K562 (cell line): ENCODE data around the gene CLCN6. TPM values are rescaled to one million over a fixed set of nuclear protein-coding genes. Genes with fewer than 3 reads are reported as not detected.
A peak's percentile ranks its signal among the peaks of the same experiment; 100 is the strongest.

ENCODE experiments used
- ATF7 ChIP-seq: fragments of 450-650 bp; IDR thresholded peaks from 2 replicates; pipeline ENCODE4 v1.7.1; 2014; ENCODE audit warnings: mild to moderate bottlenecking, moderate library complexity
- KLF1 ChIP-seq: fragments of 450-650 bp; IDR thresholded peaks from 2 replicates; pipeline ENCODE4 v1.6.1; 2016; ENCODE audit warnings: missing genetic modification characterization, missing compliant biosample characterization
- ZBED1 ChIP-seq: IDR thresholded peaks from 2 replicates; pipeline ENCODE4 v1.6.1; 2014
- ZNF551 ChIP-seq: fragments of 250-450 bp; sonication (Bioruptor Pico); IDR thresholded peaks from 2 replicates; pipeline ENCODE4 v1.5.0; 2021; ENCODE audit warnings: mild to moderate bottlenecking, moderate library complexity
- polyA plus RNA-seq, 8 experiments: library from polyadenylated mRNA; depleted of rRNA in 4 of 8; stranded (reverse) in 5 of 8; unstranded in 3 of 8; fragments of >200 nt; fragmentation: Nextera tagmentation in 2 of 8; fragmentation: Illumina TruSeq in 1 of 8; extraction: Ambion mirVana in 2 of 8; extraction: Trizol in 1 of 8; gene quantifications; 2 replicates each; pipeline versions ENCODE4 v1.2.1 to v1.2.3, GENCODE V29; 2011 to 2014; ENCODE audit warnings: inconsistent platforms in 1 of 8, missing spikeins in 1 of 8
- total RNA-seq, 7 experiments: library from RNA; depleted of rRNA in 6 of 7; stranded (reverse); fragments of >200 nt in 6 of 7; fragmentation: Illumina TruSeq in 2 of 7; extraction: Trizol in 2 of 7; gene quantifications; 2 replicates each; pipeline versions ENCODE4 v1.2.1 to v1.2.3, GENCODE V29; 2011 to 2021; ENCODE audit warnings: low replicate concordance in 1 of 7
- TF ChIP-seq, protein P1 (sequence below), 2 experiments: fragments of 450-650 bp; formaldehyde crosslinking in 1 of 2; IDR thresholded peaks; 2 replicates each; pipeline versions ENCODE4 v1.4.0 to v1.6.1; 2014 to 2020; ENCODE audit warnings: mild to moderate bottlenecking in 2 of 2, borderline replicate concordance in 1 of 2, low read depth in 1 of 2
- TF ChIP-seq, protein P2 (sequence below): fragments of 450-650 bp; conservative IDR thresholded peaks from 2 replicates; pipeline ENCODE4 v1.6.1; 2016; ENCODE audit warnings: missing genetic modification characterization, low read depth, mild to moderate bottlenecking, missing compliant biosample characterization, moderate library complexity
- TF ChIP-seq, protein P3 (sequence below): sonication (generic); formaldehyde crosslinking; IDR thresholded peaks from 2 replicates; pipeline ENCODE4 v1.8.0; 2023; ENCODE audit warnings: mild to moderate bottlenecking, missing genetic modification reagents
- TF ChIP-seq, protein P4 (sequence below): fragments of 250-450 bp; sonication (Bioruptor Pico); IDR thresholded peaks from 2 replicates; pipeline ENCODE4 v1.5.0; 2021; ENCODE audit warnings: mild to moderate bottlenecking, moderate library complexity

Gene CLCN6
- total and polyA plus RNA-seq, 9 of the 15 experiments (the other 6 are each of a cell fraction or from before 2014, with no cell fraction given), result 2.0 to 21.8 (median 13.6) TPM

DNA sequence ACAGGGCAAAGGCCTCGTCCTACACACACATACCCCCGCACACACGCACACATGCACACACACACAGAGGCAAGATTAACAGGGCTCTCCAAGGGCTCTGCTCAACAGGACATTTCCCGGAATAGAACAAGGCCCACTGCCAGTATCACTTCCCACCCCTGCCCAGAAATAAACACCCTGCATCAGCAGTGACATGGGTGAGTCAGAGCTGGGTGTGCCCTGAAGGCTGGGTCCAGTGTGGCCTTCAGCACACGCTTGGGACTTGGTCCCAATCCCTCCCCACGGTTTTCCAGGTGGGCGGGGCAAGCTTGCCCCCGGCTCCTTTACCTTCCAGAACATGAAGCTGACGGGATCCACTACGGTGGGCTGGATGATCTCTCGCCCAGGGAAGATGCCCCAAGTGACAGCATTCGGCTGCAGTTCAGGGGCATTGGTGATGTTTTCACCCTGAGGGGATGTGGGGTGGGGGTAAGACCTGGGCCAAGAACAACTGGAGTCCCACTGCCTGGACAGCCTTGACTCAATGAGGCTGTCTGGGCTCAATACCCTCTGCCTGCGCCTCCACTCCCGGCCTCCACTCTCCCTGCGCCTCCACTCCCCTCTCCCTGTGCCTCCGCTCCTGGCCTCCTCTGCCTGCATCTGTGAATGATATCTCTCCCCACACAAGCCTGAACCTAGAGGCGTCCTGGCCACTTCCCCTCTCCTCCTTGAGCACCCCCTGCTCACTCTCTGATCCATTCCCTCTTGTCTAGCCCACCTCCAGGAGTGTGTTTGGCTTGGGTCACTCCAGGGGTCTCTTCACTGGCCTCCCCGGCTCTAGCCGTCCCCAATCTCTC is 14.9 kb upstream of the CLCN6 start (continued):
- TF ChIP-seq, protein P1, sequence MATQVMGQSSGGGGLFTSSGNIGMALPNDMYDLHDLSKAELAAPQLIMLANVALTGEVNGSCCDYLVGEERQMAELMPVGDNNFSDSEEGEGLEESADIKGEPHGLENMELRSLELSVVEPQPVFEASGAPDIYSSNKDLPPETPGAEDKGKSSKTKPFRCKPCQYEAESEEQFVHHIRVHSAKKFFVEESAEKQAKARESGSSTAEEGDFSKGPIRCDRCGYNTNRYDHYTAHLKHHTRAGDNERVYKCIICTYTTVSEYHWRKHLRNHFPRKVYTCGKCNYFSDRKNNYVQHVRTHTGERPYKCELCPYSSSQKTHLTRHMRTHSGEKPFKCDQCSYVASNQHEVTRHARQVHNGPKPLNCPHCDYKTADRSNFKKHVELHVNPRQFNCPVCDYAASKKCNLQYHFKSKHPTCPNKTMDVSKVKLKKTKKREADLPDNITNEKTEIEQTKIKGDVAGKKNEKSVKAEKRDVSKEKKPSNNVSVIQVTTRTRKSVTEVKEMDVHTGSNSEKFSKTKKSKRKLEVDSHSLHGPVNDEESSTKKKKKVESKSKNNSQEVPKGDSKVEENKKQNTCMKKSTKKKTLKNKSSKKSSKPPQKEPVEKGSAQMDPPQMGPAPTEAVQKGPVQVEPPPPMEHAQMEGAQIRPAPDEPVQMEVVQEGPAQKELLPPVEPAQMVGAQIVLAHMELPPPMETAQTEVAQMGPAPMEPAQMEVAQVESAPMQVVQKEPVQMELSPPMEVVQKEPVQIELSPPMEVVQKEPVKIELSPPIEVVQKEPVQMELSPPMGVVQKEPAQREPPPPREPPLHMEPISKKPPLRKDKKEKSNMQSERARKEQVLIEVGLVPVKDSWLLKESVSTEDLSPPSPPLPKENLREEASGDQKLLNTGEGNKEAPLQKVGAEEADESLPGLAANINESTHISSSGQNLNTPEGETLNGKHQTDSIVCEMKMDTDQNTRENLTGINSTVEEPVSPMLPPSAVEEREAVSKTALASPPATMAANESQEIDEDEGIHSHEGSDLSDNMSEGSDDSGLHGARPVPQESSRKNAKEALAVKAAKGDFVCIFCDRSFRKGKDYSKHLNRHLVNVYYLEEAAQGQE (IDR thresholded peaks at IDR 0.05; ENCODE audit: borderline replicate concordance), result no peak
- TF ChIP-seq, protein P1 (CRISPR knock-in tag; IDR thresholded peaks at IDR 0.05; ENCODE audit: low read depth), result no peak
- TF ChIP-seq, protein P2, sequence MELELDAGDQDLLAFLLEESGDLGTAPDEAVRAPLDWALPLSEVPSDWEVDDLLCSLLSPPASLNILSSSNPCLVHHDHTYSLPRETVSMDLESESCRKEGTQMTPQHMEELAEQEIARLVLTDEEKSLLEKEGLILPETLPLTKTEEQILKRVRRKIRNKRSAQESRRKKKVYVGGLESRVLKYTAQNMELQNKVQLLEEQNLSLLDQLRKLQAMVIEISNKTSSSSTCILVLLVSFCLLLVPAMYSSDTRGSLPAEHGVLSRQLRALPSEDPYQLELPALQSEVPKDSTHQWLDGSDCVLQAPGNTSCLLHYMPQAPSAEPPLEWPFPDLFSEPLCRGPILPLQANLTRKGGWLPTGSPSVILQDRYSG (tag), result 0 out of 2 replicates have a peak, but pooled peaks have one; percentile 17
- TF ChIP-seq ZBED1 (peak; percentile 41; the same call in 1 of the 2 replicates), ATF7 (peak; percentile 49; the same call in 1 of the 2 replicates), KLF1 (0 out of 2 replicates have a peak, but pooled peaks have one; percentile 50), ZNF551 (CRISPR knock-in tag) (no peak)
- TF ChIP-seq, protein P3, sequence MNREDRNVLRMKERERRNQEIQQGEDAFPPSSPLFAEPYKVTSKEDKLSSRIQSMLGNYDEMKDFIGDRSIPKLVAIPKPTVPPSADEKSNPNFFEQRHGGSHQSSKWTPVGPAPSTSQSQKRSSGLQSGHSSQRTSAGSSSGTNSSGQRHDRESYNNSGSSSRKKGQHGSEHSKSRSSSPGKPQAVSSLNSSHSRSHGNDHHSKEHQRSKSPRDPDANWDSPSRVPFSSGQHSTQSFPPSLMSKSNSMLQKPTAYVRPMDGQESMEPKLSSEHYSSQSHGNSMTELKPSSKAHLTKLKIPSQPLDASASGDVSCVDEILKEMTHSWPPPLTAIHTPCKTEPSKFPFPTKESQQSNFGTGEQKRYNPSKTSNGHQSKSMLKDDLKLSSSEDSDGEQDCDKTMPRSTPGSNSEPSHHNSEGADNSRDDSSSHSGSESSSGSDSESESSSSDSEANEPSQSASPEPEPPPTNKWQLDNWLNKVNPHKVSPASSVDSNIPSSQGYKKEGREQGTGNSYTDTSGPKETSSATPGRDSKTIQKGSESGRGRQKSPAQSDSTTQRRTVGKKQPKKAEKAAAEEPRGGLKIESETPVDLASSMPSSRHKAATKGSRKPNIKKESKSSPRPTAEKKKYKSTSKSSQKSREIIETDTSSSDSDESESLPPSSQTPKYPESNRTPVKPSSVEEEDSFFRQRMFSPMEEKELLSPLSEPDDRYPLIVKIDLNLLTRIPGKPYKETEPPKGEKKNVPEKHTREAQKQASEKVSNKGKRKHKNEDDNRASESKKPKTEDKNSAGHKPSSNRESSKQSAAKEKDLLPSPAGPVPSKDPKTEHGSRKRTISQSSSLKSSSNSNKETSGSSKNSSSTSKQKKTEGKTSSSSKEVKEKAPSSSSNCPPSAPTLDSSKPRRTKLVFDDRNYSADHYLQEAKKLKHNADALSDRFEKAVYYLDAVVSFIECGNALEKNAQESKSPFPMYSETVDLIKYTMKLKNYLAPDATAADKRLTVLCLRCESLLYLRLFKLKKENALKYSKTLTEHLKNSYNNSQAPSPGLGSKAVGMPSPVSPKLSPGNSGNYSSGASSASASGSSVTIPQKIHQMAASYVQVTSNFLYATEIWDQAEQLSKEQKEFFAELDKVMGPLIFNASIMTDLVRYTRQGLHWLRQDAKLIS (CRISPR knock-in tag), result peak; percentile 13; the same call in 1 of the 2 replicates
- TF ChIP-seq, protein P4, sequence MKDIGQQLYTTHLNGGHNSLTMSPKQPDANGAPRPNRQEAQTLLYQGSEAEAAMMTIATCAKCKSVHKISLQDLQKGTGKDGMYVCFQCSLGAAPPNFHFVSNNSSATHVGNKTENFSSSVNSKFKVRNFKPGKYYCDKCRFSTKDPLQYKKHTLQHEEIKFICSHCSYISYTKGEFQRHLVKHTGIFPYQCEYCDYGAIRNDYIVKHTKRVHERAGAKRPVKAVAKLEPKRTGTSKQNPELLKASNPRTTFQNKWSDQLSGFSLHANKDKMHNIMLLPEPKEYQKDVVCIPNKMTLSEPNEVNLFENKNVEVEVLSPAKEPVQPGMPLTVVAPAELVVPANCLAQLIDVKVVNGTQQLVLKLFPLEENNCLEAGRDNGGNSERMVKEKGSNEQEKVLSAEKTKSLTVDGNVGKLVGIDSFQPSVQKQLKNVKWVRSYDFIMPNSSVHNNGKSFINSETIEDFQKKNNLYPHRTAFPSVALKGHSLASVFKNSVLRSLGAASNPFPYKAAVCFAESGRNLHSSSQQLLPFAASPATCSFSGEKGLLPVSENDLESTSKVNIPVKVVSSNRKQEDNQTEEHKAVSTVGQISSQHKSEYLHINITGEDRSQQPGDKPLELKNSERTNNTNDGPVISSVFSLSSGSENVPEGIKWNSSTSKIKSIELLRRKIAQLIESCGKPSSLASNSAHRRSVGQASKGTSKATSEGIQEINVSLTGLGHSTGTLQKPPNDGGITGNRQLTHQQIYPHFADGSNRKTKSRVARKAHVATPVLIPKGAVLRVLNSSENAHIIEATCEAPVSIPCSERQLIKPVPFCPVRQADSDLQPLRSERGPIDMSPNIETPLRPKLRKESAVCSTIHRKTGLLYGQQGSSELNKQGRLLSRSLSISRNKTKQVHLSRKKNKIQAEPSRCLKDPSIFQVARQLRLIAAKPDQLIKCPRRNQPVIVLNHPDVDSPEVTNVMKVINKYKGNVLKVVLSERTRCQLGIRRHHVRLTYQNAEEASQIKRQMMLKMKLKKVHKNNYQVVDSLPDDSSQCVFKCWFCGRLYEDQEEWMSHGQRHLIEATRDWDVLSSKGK (CRISPR knock-in tag), result no peak
